ENCODE data around the gene CRX.
A peak's percentile ranks its signal among the peaks of the same experiment; 100 is the strongest.
"Not testable (repeated sequence)": the region's sequence is repeated elsewhere in the genome, so short reads cannot be mapped to it uniquely, and the experiment has no call there.

The CRX gene

DNA sequence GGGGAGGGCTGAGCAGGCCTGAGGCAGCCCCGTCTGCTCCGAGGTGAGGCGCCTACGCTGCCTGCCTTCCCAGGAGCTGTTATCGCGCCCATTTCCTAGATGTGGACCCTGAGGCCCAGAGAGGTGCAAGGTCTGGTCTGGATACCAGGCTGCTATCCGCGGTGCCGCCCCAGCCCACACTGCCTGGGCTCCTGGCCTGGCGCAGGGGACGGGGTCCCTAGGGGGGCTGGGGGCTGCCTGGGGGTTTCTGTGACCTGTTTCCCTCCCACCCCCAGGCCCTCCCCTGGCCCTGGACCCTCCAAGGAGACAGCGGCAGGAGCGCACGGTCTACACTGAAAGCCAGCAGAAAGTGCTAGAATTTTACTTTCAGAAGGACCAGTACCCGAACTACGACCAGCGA, 38.1 kb downstream of the CRX start:
- not testable (repeated sequence) for H3K36me3 ChIP-seq (ENCODE audit: control insufficient read depth in 1 of 2, insufficient read depth in 2 of 2, low read depth in 1 of 2, low read length in 2 of 2); H2BK5ac ChIP-seq (ENCODE audit: low read depth, low read length, poor library complexity, severe bottlenecking); H3K9ac ChIP-seq (ENCODE audit: low read length); H3K9me3 ChIP-seq (ENCODE audit: control insufficient read depth, low read length); H2AFZ ChIP-seq (ENCODE audit: low read depth, low read length); H3K14ac ChIP-seq (ENCODE audit: low read length in 2 of 2); DNase-seq; H3K79me1 ChIP-seq (replicated peaks; ENCODE audit: low read length, poor library complexity, severe bottlenecking); H3K27ac ChIP-seq (ENCODE audit: low read length, poor library complexity, severe bottlenecking); H3K4me3 ChIP-seq (ENCODE audit: insufficient read depth in 1 of 2, low read depth in 1 of 2, low read length in 2 of 2); H2AK5ac ChIP-seq (ENCODE audit: low read length, severe bottlenecking); H3K18ac ChIP-seq (ENCODE audit: low read depth in 1 of 2, low read length in 2 of 2); H2BK120ac ChIP-seq (ENCODE audit: low read depth, low read length); H4K91ac ChIP-seq (ENCODE audit: low read length); H2BK12ac ChIP-seq (ENCODE audit: low read length in 2 of 2); H3K4me1 ChIP-seq (ENCODE audit: control insufficient read depth, insufficient read depth, low read depth, low read length); H3K4ac ChIP-seq (ENCODE audit: low read depth in 1 of 2, low read length in 2 of 2); H4K8ac ChIP-seq (ENCODE audit: low read length); H2BK15ac ChIP-seq (ENCODE audit: low read depth, poor library complexity, severe bottlenecking); H3K4me2 ChIP-seq (ENCODE audit: low read length, poor library complexity, severe bottlenecking); H3K23ac ChIP-seq (ENCODE audit: low read length in 2 of 2)
- peaks cover 0 to 19% of the 10 kb centered on the region in 2 experiments for H3K27me3 ChIP-seq (ENCODE audit: control insufficient read depth in 1 of 2, insufficient read depth in 1 of 2, low read length in 2 of 2)
- 83% methylated on average over 4 of the region's 17 CpGs for whole genome bisulfite sequencing

DNA sequence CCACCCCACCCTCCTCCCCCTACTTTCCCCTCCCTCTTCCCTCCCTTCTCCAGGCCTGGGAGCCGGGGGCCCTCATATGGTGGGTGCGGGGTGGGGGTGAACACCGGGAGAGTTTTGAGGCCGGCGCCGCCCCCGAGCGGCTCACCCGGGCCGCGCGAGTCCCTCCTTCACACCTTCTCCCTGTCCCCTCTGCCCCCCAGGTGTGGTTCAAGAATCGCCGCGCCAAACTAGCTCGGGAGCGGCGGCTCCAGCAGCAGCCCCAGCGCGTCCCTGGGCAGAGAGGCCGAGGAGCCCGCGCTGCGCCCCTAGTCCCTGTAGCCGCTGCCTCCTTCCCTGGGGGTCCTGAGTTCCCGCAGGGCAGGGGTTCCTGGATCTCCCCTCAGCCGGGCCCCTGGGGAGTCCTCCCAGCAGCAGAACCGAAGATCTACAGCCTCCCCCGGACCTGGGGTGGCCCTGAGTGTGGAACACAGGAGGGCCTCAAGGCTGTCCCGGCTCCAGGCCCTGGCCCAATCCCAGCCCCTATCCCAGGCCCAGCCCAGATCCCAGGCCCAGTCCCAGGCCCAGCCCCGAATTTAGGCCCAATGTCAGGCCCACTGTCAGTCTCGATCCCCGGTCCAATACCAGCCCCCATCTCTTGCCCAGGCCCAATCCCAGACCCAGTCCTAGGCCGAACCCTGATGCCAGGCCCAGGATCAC, 39.0 kb downstream of the CRX start:
- H3K36me3 ChIP-seq (ENCODE audit: control insufficient read depth in 1 of 2, insufficient read depth in 2 of 2, low read depth in 1 of 2, low read length in 2 of 2): no peaks in the 10 kb centered on the region
- no peak overlapping the region for H2BK12ac ChIP-seq (ENCODE audit: low read length in 2 of 2)
- H3K9me3 ChIP-seq (ENCODE audit: control insufficient read depth, low read length): no peaks in the 10 kb centered on the region
- H2BK120ac ChIP-seq (ENCODE audit: low read depth, low read length): no peak overlapping the region
- H3K14ac ChIP-seq (ENCODE audit: low read length in 2 of 2): no peak overlapping the region
- no peak for DNase-seq
- H3K4ac ChIP-seq (ENCODE audit: low read depth in 1 of 2, low read length in 2 of 2): no peak overlapping the region
- H3K4me2 ChIP-seq (ENCODE audit: low read length, poor library complexity, severe bottlenecking): no peak overlapping the region
- no peak overlapping the region for H3K18ac ChIP-seq (ENCODE audit: low read depth in 1 of 2, low read length in 2 of 2)
- H3K4me3 ChIP-seq (ENCODE audit: insufficient read depth in 1 of 2, low read depth in 1 of 2, low read length in 2 of 2): no peak overlapping the region
- no peak overlapping the region for H2BK5ac ChIP-seq (ENCODE audit: low read depth, low read length, poor library complexity, severe bottlenecking)
- H3K27me3 ChIP-seq (ENCODE audit: control insufficient read depth in 1 of 2, insufficient read depth in 1 of 2, low read length in 2 of 2): peaks cover 0 to 22% of the 10 kb centered on the region in 2 experiments
- no peak overlapping the region for H3K27ac ChIP-seq (ENCODE audit: low read length, poor library complexity, severe bottlenecking)
- no peak overlapping the region for H2AK5ac ChIP-seq (ENCODE audit: low read length, severe bottlenecking)
- H3K4me1 ChIP-seq (ENCODE audit: control insufficient read depth, insufficient read depth, low read depth, low read length): no peaks in the 10 kb centered on the region
- no peak overlapping the region for H3K9ac ChIP-seq (ENCODE audit: low read length)
- no peak overlapping the region for H4K91ac ChIP-seq (ENCODE audit: low read length)
- H2BK15ac ChIP-seq (ENCODE audit: low read depth, poor library complexity, severe bottlenecking): no peak overlapping the region
- no peak overlapping the region for H4K8ac ChIP-seq (ENCODE audit: low read length)
- 88% methylated on average over 18 of the region's 34 CpGs for WGBS
- H2AFZ ChIP-seq (ENCODE audit: low read depth, low read length): no peak overlapping the region
- no peaks in the 10 kb centered on the region for H3K79me1 ChIP-seq (replicated peaks; ENCODE audit: low read length, poor library complexity, severe bottlenecking)
- no peak overlapping the region for H3K23ac ChIP-seq (ENCODE audit: low read length in 2 of 2)

DNA sequence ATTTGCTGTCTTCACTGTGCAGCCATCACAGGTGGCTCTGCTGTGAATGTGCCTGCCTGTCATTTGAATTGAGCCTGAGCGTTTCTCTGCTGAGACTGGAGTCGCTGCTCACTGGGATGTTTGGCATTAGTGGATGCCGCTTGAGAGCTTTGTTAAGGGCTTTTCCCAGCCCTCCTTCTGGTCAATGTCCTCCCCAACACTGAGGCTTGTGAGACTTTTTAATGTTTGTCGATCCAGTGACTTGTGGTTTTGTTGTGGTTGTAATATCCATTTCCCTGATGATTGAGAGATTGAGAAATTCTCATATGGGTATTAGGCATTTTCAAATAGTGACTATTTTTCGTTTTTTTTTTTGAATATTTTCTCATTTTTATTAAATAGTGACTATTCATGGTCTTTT, 39.9 kb downstream of the CRX start:
- WGBS: 93% methylated on average over 3 of the region's 5 CpGs
- no peak overlapping the region for H2AFZ ChIP-seq (ENCODE audit: low read depth, low read length)
- no peak overlapping the region for H3K4me3 ChIP-seq (ENCODE audit: insufficient read depth in 1 of 2, low read depth in 1 of 2, low read length in 2 of 2)

DNA sequence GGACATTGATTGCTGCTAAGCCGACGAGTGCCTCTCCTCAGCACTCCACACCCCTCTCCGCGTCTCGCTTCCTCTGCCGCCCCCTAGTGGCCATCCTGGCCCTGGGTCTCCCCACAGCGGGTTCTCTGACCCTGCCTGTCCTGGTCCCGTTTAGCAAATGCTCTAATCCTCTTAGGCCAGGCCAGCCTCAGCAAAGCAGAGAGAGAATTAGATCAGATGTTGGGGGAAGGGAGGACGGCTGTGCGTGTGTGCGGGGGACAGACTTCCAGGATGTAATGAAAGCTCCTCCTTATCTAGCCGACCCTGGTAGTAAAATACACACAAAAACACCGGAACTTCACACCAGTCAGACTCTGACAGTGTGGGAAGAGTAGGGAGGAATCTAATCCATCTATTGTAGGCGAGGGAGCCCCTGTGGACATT, 41.8 kb downstream of the CRX start:
- Histone ChIP-seq H3K14ac (ENCODE audit: low read length in 2 of 2) (no peak overlapping the region), H3K4ac (ENCODE audit: low read depth in 1 of 2, low read length in 2 of 2) (no peak overlapping the region), H3K4me1 (ENCODE audit: control insufficient read depth, insufficient read depth, low read depth, low read length) (no peaks in the 10 kb centered on the region), H3K36me3 (ENCODE audit: control insufficient read depth in 1 of 2, insufficient read depth in 2 of 2, low read depth in 1 of 2, low read length in 2 of 2) (no peaks in the 10 kb centered on the region), H3K9ac (ENCODE audit: low read length) (no peak overlapping the region), H4K8ac (ENCODE audit: low read length) (peak overlapping the region; percentile 75), H3K23ac (ENCODE audit: low read length in 2 of 2) (no peak overlapping the region), H3K9me3 (ENCODE audit: control insufficient read depth, low read length) (no peaks in the 10 kb centered on the region), H2AFZ (ENCODE audit: low read depth, low read length) (no peak overlapping the region), H3K27me3 (ENCODE audit: control insufficient read depth in 1 of 2, insufficient read depth in 1 of 2, low read length in 2 of 2) (peaks cover 0 to 13% of the 10 kb centered on the region in 2 experiments), H3K4me2 (ENCODE audit: low read length, poor library complexity, severe bottlenecking) (no peak overlapping the region), H2BK120ac (ENCODE audit: low read depth, low read length) (no peak overlapping the region), H2BK5ac (ENCODE audit: low read depth, low read length, poor library complexity, severe bottlenecking) (no peak overlapping the region), H2AK5ac (ENCODE audit: low read length, severe bottlenecking) (no peak overlapping the region), H3K18ac (ENCODE audit: low read depth in 1 of 2, low read length in 2 of 2) (no peak overlapping the region), H3K27ac (ENCODE audit: low read length, poor library complexity, severe bottlenecking) (no peak overlapping the region), H4K91ac (ENCODE audit: low read length) (no peak overlapping the region), H2BK12ac (ENCODE audit: low read length in 2 of 2) (no peak overlapping the region), H3K4me3 (ENCODE audit: insufficient read depth in 1 of 2, low read depth in 1 of 2, low read length in 2 of 2) (no peak overlapping the region), H2BK15ac (ENCODE audit: low read depth, poor library complexity, severe bottlenecking) (no peak overlapping the region), H3K79me1 (replicated peaks; ENCODE audit: low read length, poor library complexity, severe bottlenecking) (no peaks in the 10 kb centered on the region)
- peak; percentile 74 for DNase-seq
- 14% methylated on average over 13 of the region's 14 CpGs for WGBS

More for the DNA sequence above, 39.9 kb downstream of the CRX start:
- Histone ChIP-seq H3K27ac (ENCODE audit: low read length, poor library complexity, severe bottlenecking) (no peak overlapping the region), H3K4me2 (ENCODE audit: low read length, poor library complexity, severe bottlenecking) (no peak overlapping the region), H3K79me1 (replicated peaks; ENCODE audit: low read length, poor library complexity, severe bottlenecking) (no peaks in the 10 kb centered on the region), H3K4ac (ENCODE audit: low read depth in 1 of 2, low read length in 2 of 2) (no peak overlapping the region), H3K23ac (ENCODE audit: low read length in 2 of 2) (no peak overlapping the region), H3K14ac (ENCODE audit: low read length in 2 of 2) (no peak overlapping the region), H2AK5ac (ENCODE audit: low read length, severe bottlenecking) (no peak overlapping the region), H2BK120ac (ENCODE audit: low read depth, low read length) (no peak overlapping the region), H3K9me3 (ENCODE audit: control insufficient read depth, low read length) (no peaks in the 10 kb centered on the region), H2BK5ac (ENCODE audit: low read depth, low read length, poor library complexity, severe bottlenecking) (no peak overlapping the region), H3K36me3 (ENCODE audit: control insufficient read depth in 1 of 2, insufficient read depth in 2 of 2, low read depth in 1 of 2, low read length in 2 of 2) (no peaks in the 10 kb centered on the region), H2BK15ac (ENCODE audit: low read depth, poor library complexity, severe bottlenecking) (no peak overlapping the region), H2BK12ac (ENCODE audit: low read length in 2 of 2) (no peak overlapping the region), H3K27me3 (ENCODE audit: control insufficient read depth in 1 of 2, insufficient read depth in 1 of 2, low read length in 2 of 2) (peaks cover 0 to 19% of the 10 kb centered on the region in 2 experiments), H3K18ac (ENCODE audit: low read depth in 1 of 2, low read length in 2 of 2) (no peak overlapping the region), H3K9ac (ENCODE audit: low read length) (no peak overlapping the region), H3K4me1 (ENCODE audit: control insufficient read depth, insufficient read depth, low read depth, low read length) (no peaks in the 10 kb centered on the region), H4K91ac (ENCODE audit: low read length) (no peak overlapping the region), H4K8ac (ENCODE audit: low read length) (no peak overlapping the region)
- no peak for DNase-seq

Data from mesenchymal stem cell (in vitro differentiated cells and primary cell).